Panc1 (cell line): ENCODE measurements around the gene PCED1B.

Source experiments
- CTCF ChIP-seq: fragments of 450-650 bp; IDR thresholded peaks from 2 replicates; pipeline ENCODE4 v1.5.1; 2017; ENCODE audit warnings: mild to moderate bottlenecking
- POLR2AphosphoS5 ChIP-seq: IDR thresholded peaks from 2 replicates; pipeline ENCODE4 v1.6.1; 2012; ENCODE audit warnings: mild to moderate bottlenecking, low read depth, low read length, moderate library complexity
- REST ChIP-seq, 2 experiments: IDR thresholded peaks; 2 replicates each; pipeline ENCODE4 v1.6.1; 2011 to 2012; ENCODE audit warnings: low read depth in 2 of 2, control low read depth in 1 of 2, low read length in 1 of 2, mild to moderate bottlenecking in 1 of 2, moderate library complexity in 1 of 2; ENCODE audit not compliant: insufficient read depth in 1 of 2
- SIN3A ChIP-seq: IDR thresholded peaks from 2 replicates; pipeline ENCODE4 v1.6.1; 2012; ENCODE audit warnings: low read depth, mild to moderate bottlenecking, low read length, moderate library complexity, borderline replicate concordance; ENCODE audit not compliant: insufficient read depth

- TF ChIP-seq CTCF = no peak
- no peak for TF ChIP-seq REST (IDR thresholded peaks at IDR 0.05; ENCODE audit: insufficient read depth in 1 of 2, low read depth in 2 of 2, low read length in 1 of 2)
- TF ChIP-seq POLR2AphosphoS5 = no peak
- TF ChIP-seq SIN3A = no peak
Measured at GRCh38 chr12:47247418-47247817, 168.0 kb downstream of the PCED1B start.
